Activated gamma-delta T cell (primary cell): Measurements from ENCODE around the gene RANBP3.
"Not testable (repeated sequence)": the region's sequence is repeated elsewhere in the genome, so short reads cannot be mapped to it uniquely, and the experiment has no call there.

Experiments
- DNase-seq: peaks from one replicate; lab custom pipeline; 2025; lab: John Stamatoyannopoulos, UW

RANBP3 gene

GRCh38 chr19:5987077-5987818 lies 9.3 kb upstream of the RANBP3 start:
- DNase-seq: no peak

- DNase-seq: not testable (repeated sequence)
Measured at GRCh38 chr19:5985837-5986236, 7.9 kb upstream of the RANBP3 start.

- DNase-seq: no peak
Measured at GRCh38 chr19:5985098-5985783, 7.3 kb upstream of the RANBP3 start.

- DNase-seq: no peak
Measured at GRCh38 chr19:5984600-5984999, 6.7 kb upstream of the RANBP3 start.

GRCh38 chr19:5983367-5983955 lies 5.5 kb upstream of the RANBP3 start:
- DNase-seq: no peak

GRCh38 chr19:5978606-5979552 lies 939 bp upstream of the RANBP3 start:
- DNase-seq: no peak

- DNase-seq: no peak
Measured at GRCh38 chr19:5977222-5977784, 637 bp downstream of the RANBP3 start.

- DNase-seq: no peak
Measured at GRCh38 chr19:5976768-5977167, 1.2 kb downstream of the RANBP3 start.

GRCh38 chr19:5975388-5975728 lies 2.6 kb downstream of the RANBP3 start:
- DNase-seq: no peak

- no peak for DNase-seq
Measured at GRCh38 chr19:5974721-5975387, 3.1 kb downstream of the RANBP3 start.

GRCh38 chr19:5973867-5974635 lies 3.9 kb downstream of the RANBP3 start:
- no peak for DNase-seq

- no peak for DNase-seq
Measured at GRCh38 chr19:5973376-5973775, 4.6 kb downstream of the RANBP3 start.

GRCh38 chr19:5972355-5972731 lies 5.6 kb downstream of the RANBP3 start:
- no peak for DNase-seq

GRCh38 chr19:5971714-5972354 lies 6.1 kb downstream of the RANBP3 start:
- DNase-seq: no peak

- DNase-seq: no peak
Measured at GRCh38 chr19:5969476-5969875, 8.5 kb downstream of the RANBP3 start.

GRCh38 chr19:5968431-5969373 lies 9.2 kb downstream of the RANBP3 start:
- no peak for DNase-seq

GRCh38 chr19:5967994-5968430 lies 9.9 kb downstream of the RANBP3 start:
- DNase-seq: no peak

GRCh38 chr19:5967571-5967970 lies 10.4 kb downstream of the RANBP3 start:
- DNase-seq: no peak

- no peak for DNase-seq
Measured at GRCh38 chr19:5966941-5967340, 11.0 kb downstream of the RANBP3 start.
